ENCODE results near the gene XIRP2. TPM values are rescaled to one million over a fixed set of nuclear protein-coding genes. Genes with fewer than 3 reads are reported as not detected.
"Not testable (repeated sequence)": the region's sequence is repeated elsewhere in the genome, so short reads cannot be mapped to it uniquely, and the experiment has no call there.

The XIRP2 gene
- total and polyA plus RNA-seq, 4 donors: under 0.01 to 0.14 (median 0.01) TPM; not detected in 1

- H3K27ac ChIP-seq (ENCODE audit: low read depth in 1 of 2, low read length in 2 of 2); H3K9ac ChIP-seq (ENCODE audit: low read depth in 1 of 2, low read length in 2 of 2); H3K36me3 ChIP-seq (ENCODE audit: control insufficient read depth in 4 of 4, insufficient read depth in 3 of 4, low read depth in 1 of 4, low read length in 3 of 4); H3K4me1 ChIP-seq (ENCODE audit: control insufficient read depth in 4 of 4, insufficient read depth in 4 of 4, low read length in 3 of 4); H3K27me3 ChIP-seq (ENCODE audit: control insufficient read depth in 4 of 4, insufficient read depth in 4 of 4, low read length in 3 of 4); H3K4me3 ChIP-seq (ENCODE audit: low read depth in 1 of 3, low read length in 3 of 3); DNase-seq (ENCODE audit: low spot score); H3K9me3 ChIP-seq (ENCODE audit: control insufficient read depth in 4 of 4, low read length in 3 of 4): not testable (repeated sequence)
Measured at GRCh38 chr2:167109682-167110081, 221.4 kb downstream of the XIRP2 start.

GRCh38 chr2:167110345-167110744 lies 222.1 kb downstream of the XIRP2 start:
- TF ChIP-seq JUND (IDR thresholded peaks at IDR 0.05): no peak
- no peak for TF ChIP-seq REST (IDR thresholded peaks at IDR 0.05)
- TF ChIP-seq SP1 (IDR thresholded peaks at IDR 0.05): no peak
- no peak for TF ChIP-seq NR2F2 (IDR thresholded peaks at IDR 0.05)
- TF ChIP-seq GABPA (IDR thresholded peaks at IDR 0.05 in 1 of 2, conservative IDR thresholded peaks at IDR 0.05 in 1 of 2): no peak
- no peak for TF ChIP-seq YY1 (IDR thresholded peaks at IDR 0.05)
- no peak for TF ChIP-seq EGR1 (IDR thresholded peaks at IDR 0.05; ENCODE audit: low read depth in 2 of 2)
- no peak for TF ChIP-seq FOXA2 (IDR thresholded peaks at IDR 0.05)
- no peak for TF ChIP-seq MAX (IDR thresholded peaks at IDR 0.05)
- TF ChIP-seq HNF4A (conservative IDR thresholded peaks at IDR 0.05): no peak
- no peak for TF ChIP-seq ATF3 (IDR thresholded peaks at IDR 0.05)
- no peak for TF ChIP-seq HNF4G (IDR thresholded peaks at IDR 0.05)
- no peak for TF ChIP-seq TAF1 (conservative IDR thresholded peaks at IDR 0.05)
- no peak for TF ChIP-seq FOXA1 (IDR thresholded peaks at IDR 0.05)
- TF ChIP-seq CTCF (IDR thresholded peaks at IDR 0.05; ENCODE audit: low read depth, low read length, missing input control): no peak
- TF ChIP-seq RAD21 (IDR thresholded peaks at IDR 0.05): no peak
- TF ChIP-seq ZBTB33 (IDR thresholded peaks at IDR 0.05): no peak
- no peak for TF ChIP-seq RXRA (IDR thresholded peaks at IDR 0.05)
- H3K9me3 ChIP-seq (ENCODE audit: control insufficient read depth in 4 of 4, low read length in 3 of 4): no peaks in the 10 kb centered on the region
- no peak overlapping the region for H3K27ac ChIP-seq (ENCODE audit: low read depth in 1 of 2, low read length in 2 of 2)
- H3K4me1 ChIP-seq (ENCODE audit: control insufficient read depth in 4 of 4, insufficient read depth in 4 of 4, low read length in 3 of 4): no peaks in the 10 kb centered on the region
- H3K9ac ChIP-seq (ENCODE audit: low read depth in 1 of 2, low read length in 2 of 2): no peak overlapping the region
- no peak for DNase-seq (ENCODE audit: low spot score)
- H3K36me3 ChIP-seq (ENCODE audit: control insufficient read depth in 4 of 4, insufficient read depth in 3 of 4, low read depth in 1 of 4, low read length in 3 of 4): no peaks in the 10 kb centered on the region
- H3K27me3 ChIP-seq (ENCODE audit: control insufficient read depth in 4 of 4, insufficient read depth in 4 of 4, low read length in 3 of 4): no peaks in the 10 kb centered on the region
- H3K4me3 ChIP-seq (ENCODE audit: low read depth in 1 of 3, low read length in 3 of 3): no peak overlapping the region

All from liver (tissue), 9 donors.